GM19193 (cell line): ENCODE data around the gene TRIM36.
A peak's percentile ranks its signal among the peaks of the same experiment; 100 is the strongest.

ENCODE experiments used
- POLR2A ChIP-seq: IDR thresholded peaks from 4 replicates; pipeline ENCODE4 v1.6.1; 2011; ENCODE audit not compliant: insufficient read depth, insufficient read length; ENCODE audit errors: extremely low read depth

TRIM36 gene, protein sequence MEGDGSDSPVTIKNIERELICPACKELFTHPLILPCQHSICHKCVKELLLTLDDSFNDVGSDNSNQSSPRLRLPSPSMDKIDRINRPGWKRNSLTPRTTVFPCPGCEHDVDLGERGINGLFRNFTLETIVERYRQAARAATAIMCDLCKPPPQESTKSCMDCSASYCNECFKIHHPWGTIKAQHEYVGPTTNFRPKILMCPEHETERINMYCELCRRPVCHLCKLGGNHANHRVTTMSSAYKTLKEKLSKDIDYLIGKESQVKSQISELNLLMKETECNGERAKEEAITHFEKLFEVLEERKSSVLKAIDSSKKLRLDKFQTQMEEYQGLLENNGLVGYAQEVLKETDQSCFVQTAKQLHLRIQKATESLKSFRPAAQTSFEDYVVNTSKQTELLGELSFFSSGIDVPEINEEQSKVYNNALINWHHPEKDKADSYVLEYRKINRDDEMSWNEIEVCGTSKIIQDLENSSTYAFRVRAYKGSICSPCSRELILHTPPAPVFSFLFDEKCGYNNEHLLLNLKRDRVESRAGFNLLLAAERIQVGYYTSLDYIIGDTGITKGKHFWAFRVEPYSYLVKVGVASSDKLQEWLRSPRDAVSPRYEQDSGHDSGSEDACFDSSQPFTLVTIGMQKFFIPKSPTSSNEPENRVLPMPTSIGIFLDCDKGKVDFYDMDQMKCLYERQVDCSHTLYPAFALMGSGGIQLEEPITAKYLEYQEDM

DNA sequence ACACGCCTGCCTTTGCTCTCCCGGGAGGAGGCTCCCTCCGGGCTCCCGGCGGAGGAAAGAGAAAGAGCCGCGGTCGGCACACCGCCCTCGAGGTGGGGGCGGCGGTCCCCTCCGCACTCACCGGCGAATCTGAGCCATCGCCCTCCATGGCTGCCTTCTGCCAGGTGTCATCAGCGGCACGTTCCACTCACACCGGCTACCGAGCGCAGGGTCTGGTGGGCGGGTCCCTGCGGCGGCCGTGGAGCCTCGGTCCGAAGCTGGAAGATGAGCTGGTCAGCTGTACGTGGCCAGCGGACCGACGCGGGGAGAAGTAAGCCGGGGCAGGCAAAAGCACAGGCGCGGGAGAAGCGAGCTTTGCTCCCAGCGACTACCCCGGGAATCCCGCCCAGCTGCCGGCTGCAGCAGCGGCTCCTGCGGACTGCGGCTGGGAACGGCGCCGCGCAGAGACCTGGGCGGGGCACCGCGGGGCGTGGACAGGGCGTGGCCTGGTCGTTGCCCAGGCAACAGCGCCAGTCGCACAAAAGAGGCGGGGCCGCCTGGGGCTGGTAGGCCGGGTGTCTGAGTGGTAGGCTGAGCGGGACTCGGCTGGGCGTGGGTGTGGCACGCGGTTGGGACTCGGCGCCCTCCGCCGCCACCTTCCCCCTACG is at the start of gene TRIM36:
TRIM36 (minus strand) TSS at position 422 of the 647 bp plus-strand sequence; CDS start at position 148, 274 bp downstream.
- peak; percentile 26 for TF ChIP-seq POLR2A

- TF ChIP-seq POLR2A, result no peak
Measured at GRCh38 chr5:115214541-115214940, 44.8 kb upstream of the TRIM36 start.

- TF ChIP-seq POLR2A, result no peak
Measured at GRCh38 chr5:115209279-115209678, 39.6 kb upstream of the TRIM36 start.

- no peak for TF ChIP-seq POLR2A
Measured at GRCh38 chr5:115202952-115203351, 33.2 kb upstream of the TRIM36 start.

DNA sequence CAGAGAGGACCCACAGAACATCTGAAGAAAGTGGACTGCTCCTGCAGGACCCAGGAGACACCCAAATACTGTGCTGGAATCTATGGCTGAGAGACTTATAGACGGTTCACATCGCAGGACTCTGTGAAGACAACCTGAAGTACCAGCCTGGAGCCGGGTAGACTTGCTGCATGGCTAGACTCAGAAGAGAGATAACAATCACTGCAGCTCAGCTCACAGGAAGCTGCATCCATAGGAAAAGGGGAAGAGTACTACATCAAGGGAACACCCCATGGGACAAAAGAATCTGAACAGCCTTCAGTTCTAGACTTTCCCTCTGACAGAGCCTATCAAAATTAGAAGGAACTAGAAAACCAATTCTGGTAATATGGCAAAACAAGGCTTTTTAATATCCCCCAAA is 26.5 kb upstream of the TRIM36 start:
- no peak for TF ChIP-seq POLR2A

- TF ChIP-seq POLR2A, result no peak
Measured at GRCh38 chr5:115194676-115195075, 25.0 kb upstream of the TRIM36 start.

- no peak for TF ChIP-seq POLR2A
Measured at GRCh38 chr5:115193295-115193694, 23.6 kb upstream of the TRIM36 start.

GRCh38 chr5:115192098-115192497 is 22.4 kb upstream of the TRIM36 start:
- no peak for TF ChIP-seq POLR2A

DNA sequence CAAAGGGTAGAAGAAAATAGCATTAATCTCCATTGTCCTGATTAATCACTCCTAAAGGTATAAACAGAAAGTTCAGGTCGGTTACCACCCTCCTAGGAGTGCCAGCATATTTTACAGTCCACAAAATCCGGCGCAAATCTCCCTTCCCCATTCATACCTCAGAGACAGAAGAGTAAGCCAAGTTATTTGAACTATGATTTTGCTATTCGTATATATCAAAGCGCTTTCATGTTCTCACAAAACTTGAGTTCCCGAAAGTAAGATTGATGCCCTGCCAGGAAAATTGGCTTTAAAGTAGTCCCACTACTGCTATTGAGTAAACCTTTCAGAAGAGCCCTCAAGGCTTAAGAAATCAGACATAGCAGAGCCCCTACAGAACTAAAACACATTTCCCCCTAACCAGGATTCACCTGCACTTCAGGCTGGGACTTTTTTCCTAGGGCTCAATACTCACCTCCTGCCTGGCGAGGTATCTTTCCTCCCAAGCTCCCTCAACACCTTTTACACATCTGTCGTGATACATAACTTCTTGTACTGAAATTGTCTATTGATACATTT is 21.8 kb upstream of the TRIM36 start:
- no peak for TF ChIP-seq POLR2A

- no peak for TF ChIP-seq POLR2A
Measured at GRCh38 chr5:115190388-115190787, 20.7 kb upstream of the TRIM36 start.

GRCh38 chr5:115189866-115190265 is 20.2 kb upstream of the TRIM36 start:
- no peak for TF ChIP-seq POLR2A

- TF ChIP-seq POLR2A, result no peak
Measured at GRCh38 chr5:115186794-115187193, 17.1 kb upstream of the TRIM36 start.

- no peak for TF ChIP-seq POLR2A
Measured at GRCh38 chr5:115184770-115185169, 15.1 kb upstream of the TRIM36 start.

GRCh38 chr5:115181757-115182156 is 12.0 kb upstream of the TRIM36 start:
- TF ChIP-seq POLR2A, result no peak

- TF ChIP-seq POLR2A, result no peak
Measured at GRCh38 chr5:115180165-115180709, 10.5 kb upstream of the TRIM36 start.

- TF ChIP-seq POLR2A, result no peak
Measured at GRCh38 chr5:115179394-115180164, 9.9 kb upstream of the TRIM36 start.
